Stomach (tissue), 4 donors: ENCODE measurements around the gene RIN2.

ENCODE experiments used
- EP300 ChIP-seq: sonication (generic); formaldehyde crosslinking; IDR thresholded peaks from one replicate; pipeline ENCODE4 v1.6.1; 2017; ENCODE audit warnings: antibody characterized with exemption
- POLR2A ChIP-seq, 4 donors: fragments of 450-650 bp; IDR thresholded peaks; one replicate each; pipeline ENCODE4 v1.6.1; 2016; ENCODE audit warnings: antibody characterized with exemption in 4 of 4, control low read depth in 2 of 4, mild to moderate bottlenecking in 1 of 4, moderate library complexity in 1 of 4
- POLR2AphosphoS5 ChIP-seq, 3 donors: sonication (generic); formaldehyde crosslinking; IDR thresholded peaks; one replicate each; pipeline ENCODE4 v1.6.1; 2016; ENCODE audit warnings: antibody characterized with exemption in 3 of 3

- TF ChIP-seq POLR2A (IDR thresholded peaks at IDR 0.05) (no peak), EP300 (no peak), POLR2AphosphoS5 (IDR thresholded peaks at IDR 0.05) (no peak)
Measured at GRCh38 chr20:19785983-19786285, 27.9 kb downstream of the RIN2 start.
